G401 (cell line): ENCODE results near the gene PLXDC2. TPM values are rescaled to one million over a fixed set of nuclear protein-coding genes. Genes with fewer than 3 reads are reported as not detected.

ENCODE experiments used
- DNase-seq: peaks from one replicate; pipeline ENCODE4 v3.0.0-alpha.2; 2015; ENCODE audit warnings: low spot score
- in situ Hi-C: cut with HindIII; loops from 2 replicates; pipeline ENCODE4 v1.10.0; 2016; ENCODE audit warnings: low sequenced_read_pairs, mixed read lengths
- total RNA-seq: library from RNA; depleted of rRNA; stranded (reverse); fragments of >200 nt; shearing (Covaris generic); gene quantifications from 2 replicates; pipeline ENCODE4 v1.2.3, GENCODE V29; 2014

PLXDC2 gene
- total RNA-seq, 1 experiment from 2014 or later, result not detected

GRCh38 chr10:20065814-20066213 is 249.6 kb downstream of the PLXDC2 start:
- in situ Hi-C loops, result no loop called here

GRCh38 chr10:20073167-20073566 is 256.9 kb downstream of the PLXDC2 start:
- in situ Hi-C loops, result no loop called here
- no peak for DNase-seq

More at GRCh38 chr10:20065814-20066213, 249.6 kb downstream of the PLXDC2 start:
- DNase-seq, result no peak

GRCh38 chr10:20075713-20076112 is 259.5 kb downstream of the PLXDC2 start:
- no peak for DNase-seq
- in situ Hi-C loops, result no loop called here

- in situ Hi-C loops, result no loop called here
- DNase-seq, result no peak
These were observed 268.2 kb downstream of the PLXDC2 start for GRCh38 chr10:20084451-20084850.

GRCh38 chr10:20085115-20085514 is 268.9 kb downstream of the PLXDC2 start:
- DNase-seq, result no peak
- in situ Hi-C loops, result no loop called here

- no peak for DNase-seq
- in situ Hi-C loops, result no loop called here
These were observed 271.1 kb downstream of the PLXDC2 start for GRCh38 chr10:20087353-20087752.

GRCh38 chr10:20088061-20088701 is 271.9 kb downstream of the PLXDC2 start:
- in situ Hi-C loops, result no loop called here
- DNase-seq, result no peak

- no peak for DNase-seq
- in situ Hi-C loops, result no loop called here
These were observed 273.6 kb downstream of the PLXDC2 start for GRCh38 chr10:20089879-20090278.

GRCh38 chr10:20090831-20091230 is 274.6 kb downstream of the PLXDC2 start:
- in situ Hi-C loops, result no loop called here
- no peak for DNase-seq

DNA sequence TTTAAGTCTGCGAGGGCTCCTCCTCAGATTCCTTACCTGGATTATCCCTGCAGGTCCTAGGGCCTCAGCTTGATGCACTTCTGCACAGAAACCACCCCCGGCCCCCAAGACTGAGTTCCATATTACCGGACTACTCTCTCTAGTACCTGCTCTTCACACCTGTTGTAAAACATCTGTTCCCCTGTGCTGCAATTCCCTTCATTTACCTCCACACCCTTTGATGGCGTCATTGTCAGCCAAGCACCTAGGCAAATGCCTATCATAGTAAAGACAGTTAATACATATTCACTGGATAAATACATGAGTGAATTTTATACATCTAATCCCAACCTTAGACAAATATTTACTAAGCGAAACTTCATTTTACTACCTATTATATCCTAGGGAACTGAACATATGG is 275.5 kb downstream of the PLXDC2 start:
- in situ Hi-C loops, result no loop called here
- no peak for DNase-seq

GRCh38 chr10:20093600-20093999 is 277.4 kb downstream of the PLXDC2 start:
- DNase-seq, result no peak
- in situ Hi-C loops, result no loop called here

GRCh38 chr10:20094226-20094976 is 278.2 kb downstream of the PLXDC2 start:
- DNase-seq, result no peak
- in situ Hi-C loops, result no loop called here

- no peak for DNase-seq
- in situ Hi-C loops, result no loop called here
These were observed 283.9 kb downstream of the PLXDC2 start for GRCh38 chr10:20100171-20100570.

DNA sequence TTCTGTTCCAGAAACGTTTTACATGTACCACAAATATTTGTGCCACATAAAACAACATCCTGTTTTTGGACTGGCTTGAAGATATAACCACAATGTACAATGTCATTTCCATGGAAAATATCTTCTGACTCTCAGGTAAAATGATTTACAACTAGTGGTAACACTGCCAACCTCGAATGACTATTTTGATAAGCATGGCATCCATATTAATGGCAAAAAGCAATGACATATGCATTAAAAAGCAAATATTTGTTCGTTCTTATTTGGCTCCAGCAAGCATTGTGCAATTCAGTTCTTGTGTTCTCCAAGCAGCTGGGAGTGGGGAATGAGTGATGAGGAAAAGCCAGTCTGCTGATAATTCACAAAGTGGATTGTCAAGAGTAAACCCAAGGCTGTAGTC is 289.0 kb downstream of the PLXDC2 start:
- DNase-seq, result no peak
- in situ Hi-C loops, result no loop called here

- in situ Hi-C loops, result no loop called here
- DNase-seq, result no peak
These were observed 289.7 kb downstream of the PLXDC2 start for GRCh38 chr10:20105931-20106330.

- DNase-seq, result no peak
- in situ Hi-C loops, result no loop called here
These were observed 291.8 kb downstream of the PLXDC2 start for GRCh38 chr10:20108021-20108420.

DNA sequence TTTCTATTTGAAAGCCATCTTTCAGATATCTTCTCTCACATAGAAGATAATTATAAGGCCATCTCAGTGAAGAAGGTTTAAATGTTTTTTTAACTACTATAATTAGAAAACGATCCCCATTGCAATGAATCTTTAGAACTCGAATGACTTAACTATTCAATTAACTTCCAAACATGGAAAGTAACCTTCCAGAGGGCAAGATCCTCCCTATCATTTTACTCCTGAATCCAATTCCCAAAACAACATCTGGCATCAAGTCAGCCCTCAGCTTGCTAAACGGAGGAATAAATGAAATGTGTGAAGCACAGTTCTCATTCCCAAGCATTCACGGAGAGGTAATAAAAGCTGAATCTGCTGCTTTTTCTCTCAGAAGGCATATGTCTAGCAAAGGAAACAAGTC is 293.4 kb downstream of the PLXDC2 start:
- in situ Hi-C loops, result no loop called here

GRCh38 chr10:20110125-20111100 is 294.2 kb downstream of the PLXDC2 start:
- in situ Hi-C loops, result no loop called here
- no peak for DNase-seq

More for the DNA sequence above, 293.4 kb downstream of the PLXDC2 start:
- DNase-seq, result no peak

DNA sequence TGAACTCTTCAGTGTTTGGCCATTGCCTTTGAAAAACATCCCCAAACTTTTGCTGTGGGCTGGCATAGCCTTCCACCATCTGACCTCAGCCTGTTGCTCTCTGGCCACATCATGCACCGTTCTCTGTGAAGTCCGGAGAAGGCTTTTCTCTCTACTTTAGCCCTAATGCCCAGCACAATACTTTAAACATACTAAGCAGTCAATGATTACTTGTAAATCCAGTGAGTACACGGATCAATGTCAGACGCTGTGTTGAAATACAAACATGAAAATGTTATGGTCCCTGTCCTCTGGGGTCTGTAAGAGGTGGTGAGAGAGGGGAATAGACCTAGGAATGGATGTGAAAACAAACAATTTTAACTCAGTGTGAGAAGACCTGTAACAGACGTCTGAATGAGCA is 297.9 kb downstream of the PLXDC2 start:
- in situ Hi-C loops, result no loop called here

GRCh38 chr10:20115894-20116293 is 299.7 kb downstream of the PLXDC2 start:
- DNase-seq, result no peak
- in situ Hi-C loops, result no loop called here

More for the DNA sequence above, 297.9 kb downstream of the PLXDC2 start:
- no peak for DNase-seq
